ENCODE measurements around the gene MAGT1. TPM values are rescaled to one million over a fixed set of nuclear protein-coding genes. Genes with fewer than 3 reads are reported as not detected.

Gene MAGT1
- polyA plus RNA-seq, 1 of the 3 experiments (the other 2 are of a cell fraction) = 24.1 TPM

- TF ChIP-seq, protein P1, sequence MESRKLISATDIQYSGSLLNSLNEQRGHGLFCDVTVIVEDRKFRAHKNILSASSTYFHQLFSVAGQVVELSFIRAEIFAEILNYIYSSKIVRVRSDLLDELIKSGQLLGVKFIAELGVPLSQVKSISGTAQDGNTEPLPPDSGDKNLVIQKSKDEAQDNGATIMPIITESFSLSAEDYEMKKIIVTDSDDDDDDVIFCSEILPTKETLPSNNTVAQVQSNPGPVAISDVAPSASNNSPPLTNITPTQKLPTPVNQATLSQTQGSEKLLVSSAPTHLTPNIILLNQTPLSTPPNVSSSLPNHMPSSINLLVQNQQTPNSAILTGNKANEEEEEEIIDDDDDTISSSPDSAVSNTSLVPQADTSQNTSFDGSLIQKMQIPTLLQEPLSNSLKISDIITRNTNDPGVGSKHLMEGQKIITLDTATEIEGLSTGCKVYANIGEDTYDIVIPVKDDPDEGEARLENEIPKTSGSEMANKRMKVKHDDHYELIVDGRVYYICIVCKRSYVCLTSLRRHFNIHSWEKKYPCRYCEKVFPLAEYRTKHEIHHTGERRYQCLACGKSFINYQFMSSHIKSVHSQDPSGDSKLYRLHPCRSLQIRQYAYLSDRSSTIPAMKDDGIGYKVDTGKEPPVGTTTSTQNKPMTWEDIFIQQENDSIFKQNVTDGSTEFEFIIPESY (IDR thresholded peaks at IDR 0.05; ENCODE audit: borderline replicate concordance, low read depth) = no peak
- no peak for TF ChIP-seq JUND (IDR thresholded peaks at IDR 0.05)
- TF ChIP-seq FOXM1 (IDR thresholded peaks at IDR 0.05; ENCODE audit: low read depth) = no peak
These were observed 40.7 kb upstream of the MAGT1 start (continued) for GRCh38 chrX:77935886-77936285.

DNA sequence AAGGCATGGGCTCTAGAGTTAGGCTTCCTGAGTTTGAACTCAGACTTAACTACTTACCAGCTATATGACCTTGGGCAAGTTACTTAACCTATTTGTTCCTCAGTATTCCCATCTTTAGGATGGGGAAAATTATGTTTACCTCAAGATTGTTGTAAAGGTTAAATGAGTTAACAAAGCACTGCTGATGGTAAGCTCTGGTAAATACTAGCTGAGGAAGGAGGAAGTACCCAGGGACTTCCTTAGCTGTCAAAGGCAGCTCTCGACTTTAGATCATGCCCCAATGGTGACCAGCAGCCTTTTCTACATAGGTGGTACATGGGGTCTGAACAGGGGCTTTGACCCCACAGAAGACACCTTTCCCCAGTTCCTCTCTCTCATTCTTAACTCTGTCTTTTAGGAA lies 35.3 kb upstream of the MAGT1 start:
- Histone ChIP-seq H3K9me3 (no peaks in the 10 kb centered on the region), H3K4me2 (no peak overlapping the region), H3K27me3 (ENCODE audit: insufficient read depth) (no peaks in the 10 kb centered on the region), H3K4me1 (ENCODE audit: control insufficient read depth in 1 of 2, insufficient read depth in 2 of 2, low read depth in 1 of 2, low read length in 1 of 2) (no peaks in the 10 kb centered on the region), H4K20me1 (ENCODE audit: insufficient read depth) (no peaks in the 10 kb centered on the region), H3K4me3 (ENCODE audit: low read depth in 2 of 2, low read length in 1 of 2) (no peak overlapping the region), H3K9ac (no peak overlapping the region), H3K9me2 (no peaks in the 10 kb centered on the region), H2AFZ (ENCODE audit: low read depth) (no peak overlapping the region), H3K27ac (ENCODE audit: low read depth in 2 of 2, low read length in 1 of 2) (no peak overlapping the region), H3F3A (replicated peaks; ENCODE audit: insufficient read depth) (no peaks in the 10 kb centered on the region), H3K79me2 (ENCODE audit: insufficient read depth) (no peaks in the 10 kb centered on the region), H3K36me3 (replicated peaks in 1 of 2; ENCODE audit: control insufficient read depth in 1 of 2, insufficient read depth in 2 of 2, low read length in 1 of 2) (no peaks in the 10 kb centered on the region)
- ChIA-PET POLR2A (no interaction called here), CTCF (interaction anchor here (1.2 kb wide), 1 partner anchor 19 kb away, joined by 5 read pairs; the partner anchor contains the start of gene ATP7A)
- no peak for DNase-seq
- WGBS (ENCODE audit: low lambda C conversion rate) = 38% methylated on average over 1 of the region's 1 CpG
- no peak for TF ChIP-seq RAD21 (IDR thresholded peaks at IDR 0.05; ENCODE audit: low read length)
- no peak for TF ChIP-seq GABPA (IDR thresholded peaks at IDR 0.05; ENCODE audit: low read depth)
- TF ChIP-seq, protein P2, sequence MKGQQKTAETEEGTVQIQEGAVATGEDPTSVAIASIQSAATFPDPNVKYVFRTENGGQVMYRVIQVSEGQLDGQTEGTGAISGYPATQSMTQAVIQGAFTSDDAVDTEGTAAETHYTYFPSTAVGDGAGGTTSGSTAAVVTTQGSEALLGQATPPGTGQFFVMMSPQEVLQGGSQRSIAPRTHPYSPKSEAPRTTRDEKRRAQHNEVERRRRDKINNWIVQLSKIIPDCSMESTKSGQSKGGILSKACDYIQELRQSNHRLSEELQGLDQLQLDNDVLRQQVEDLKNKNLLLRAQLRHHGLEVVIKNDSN (IDR thresholded peaks at IDR 0.05; ENCODE audit: borderline replicate concordance, low read depth) = no peak
- TF ChIP-seq FOSL2 (IDR thresholded peaks at IDR 0.05; ENCODE audit: borderline replicate concordance, low read depth) = no peak
- no peak for TF ChIP-seq MXI1 (IDR thresholded peaks at IDR 0.05; ENCODE audit: low read depth, low read length)
- TF ChIP-seq, protein P3, sequence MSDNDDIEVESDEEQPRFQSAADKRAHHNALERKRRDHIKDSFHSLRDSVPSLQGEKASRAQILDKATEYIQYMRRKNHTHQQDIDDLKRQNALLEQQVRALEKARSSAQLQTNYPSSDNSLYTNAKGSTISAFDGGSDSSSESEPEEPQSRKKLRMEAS (IDR thresholded peaks at IDR 0.05; ENCODE audit: low read depth) = no peak
- TF ChIP-seq FOXM1 (IDR thresholded peaks at IDR 0.05; ENCODE audit: low read depth) = no peak
- no peak for TF ChIP-seq TCF12 (IDR thresholded peaks at IDR 0.05)
- TF ChIP-seq GATA2 (CRISPR knock-in tag; IDR thresholded peaks at IDR 0.05) = no peak
- TF ChIP-seq POLR2AphosphoS5 (IDR thresholded peaks at IDR 0.05; ENCODE audit: low read depth, low read length) = no peak
- TF ChIP-seq TAF1 (IDR thresholded peaks at IDR 0.05; ENCODE audit: borderline replicate concordance, low read depth, low read length) = no peak
- TF ChIP-seq FOXJ3 (CRISPR knock-in tag; IDR thresholded peaks at IDR 0.05) = no peak
- no peak for TF ChIP-seq ELF1 (IDR thresholded peaks at IDR 0.05)
- no peak for TF ChIP-seq EZH2phosphoT487 (IDR thresholded peaks at IDR 0.05; ENCODE audit: borderline replicate concordance, low read depth)
- no peak for TF ChIP-seq RFX5 (IDR thresholded peaks at IDR 0.05; ENCODE audit: low read length)
